Sciatic nerve (tissue), 2 donors: ENCODE measurements around the gene RPGRIP1. TPM values are rescaled to one million over a fixed set of nuclear protein-coding genes. Genes with fewer than 3 reads are reported as not detected.
"Not testable (repeated sequence)": the region's sequence is repeated elsewhere in the genome, so short reads cannot be mapped to it uniquely, and the experiment has no call there.

Experiments used
- ATAC-seq: fragments of 200-7000 bp; cut with Tn5 transposase; one replicate; pipeline ENCODE4 v1.9.1; 2020; ENCODE audit warnings: mild to moderate bottlenecking, moderate library complexity
- DNase-seq: peaks from one replicate; pipeline ENCODE4 v3.0.0-alpha.2; 2020; ENCODE audit warnings: low spot score
- intact Hi-C: fragments of 100-400 bp; cut with DNase I; formaldehyde crosslinking; loops from one replicate; pipeline ENCODE4 v1.14.2; 2022
- total RNA-seq: library from RNA; stranded (reverse); fragmentation: NEBNext Ultra II Directional; extraction: Animal tissue kit (Norgen Biotek cat#: 25700); gene quantifications from one replicate; pipeline ENCODE4 v1.2.1, GENCODE V29; 2021
- donor health status: DM: no; HTN: no; CAD: no.
- donor health status: DM: no; HTN: no; CAD: no.

RPGRIP1 gene
- total RNA-seq, 1 donor from 2014 or later = 0.45 TPM

GRCh38 chr14:21257394-21257909 lies 22.4 kb upstream of the RPGRIP1 start:
- no peak for ATAC-seq
- DNase-seq = no peak
- intact Hi-C loops = no loop called here

GRCh38 chr14:21258005-21258888 lies 21.6 kb upstream of the RPGRIP1 start:
- ATAC-seq = no peak
- intact Hi-C loops = no loop called here
- DNase-seq = no peak

GRCh38 chr14:21258889-21259787 lies 20.7 kb upstream of the RPGRIP1 start:
- intact Hi-C loops = no loop called here
- DNase-seq (no peak), ATAC-seq (no peak)

GRCh38 chr14:21261824-21262223 lies 18.1 kb upstream of the RPGRIP1 start:
- intact Hi-C loops = no loop called here
- no peak for ATAC-seq
- DNase-seq = no peak

- no peak for DNase-seq
- intact Hi-C loops = no loop called here
- no peak for ATAC-seq
These were observed 17.5 kb upstream of the RPGRIP1 start for GRCh38 chr14:21262410-21262809.

GRCh38 chr14:21263284-21264024 lies 16.4 kb upstream of the RPGRIP1 start:
- intact Hi-C loops = no loop called here
- ATAC-seq (no peak), DNase-seq (no peak)

GRCh38 chr14:21264025-21264801 lies 15.7 kb upstream of the RPGRIP1 start:
- DNase-seq (no peak), ATAC-seq (no peak)
- intact Hi-C loops = no loop called here

- no peak for DNase-seq
- ATAC-seq = no peak
- intact Hi-C loops = no loop called here
These were observed 12.4 kb upstream of the RPGRIP1 start for GRCh38 chr14:21267431-21267845.

GRCh38 chr14:21267886-21268616 lies 11.8 kb upstream of the RPGRIP1 start:
- ATAC-seq = no peak
- intact Hi-C loops = no loop called here
- DNase-seq = no peak

- DNase-seq (no peak), ATAC-seq (no peak)
- intact Hi-C loops = no loop called here
These were observed 11.1 kb upstream of the RPGRIP1 start for GRCh38 chr14:21268617-21269251.

- intact Hi-C loops = no loop called here
- peak; percentile 100 for DNase-seq
- peak; percentile 99 for ATAC-seq
These were observed 10.4 kb upstream of the RPGRIP1 start, which contains the start of gene HNRNPC for GRCh38 chr14:21269252-21270046. TSS of gene HNRNPC (minus strand) at chr14:21269442. CDS start at chr14:21234193, 35,249 bp downstream.

- intact Hi-C loops, ATAC-seq: not testable (repeated sequence)
These were observed 7.2 kb upstream of the RPGRIP1 start for GRCh38 chr14:21272661-21273060.

GRCh38 chr14:21275261-21275858 lies 4.5 kb upstream of the RPGRIP1 start:
- no peak for ATAC-seq
- intact Hi-C loops = no loop called here
- DNase-seq = no peak

More at GRCh38 chr14:21272661-21273060, 7.2 kb upstream of the RPGRIP1 start:
- not testable (repeated sequence) for DNase-seq

- ATAC-seq (no peak), DNase-seq (no peak)
- intact Hi-C loops = no loop called here
These were observed 1.3 kb upstream of the RPGRIP1 start for GRCh38 chr14:21278632-21279031.

- DNase-seq, intact Hi-C loops, ATAC-seq: not testable (repeated sequence)
These were observed 2.0 kb downstream of the RPGRIP1 start for GRCh38 chr14:21281917-21282316.

GRCh38 chr14:21286516-21286915 lies 6.6 kb downstream of the RPGRIP1 start:
- ATAC-seq, DNase-seq, intact Hi-C loops: not testable (repeated sequence)
